Activated CD4-positive, alpha-beta T cell treated with anti-CD3 and anti-CD28 coated beads, Interleukin-2, amount 50 U/mL, for 1 hour (primary cell): Measurements from ENCODE around the gene CEBPG.

Experiments
- DNase-seq: peaks from one replicate; pipeline ENCODE4 v3.0.0-alpha.2; 2020

The CEBPG gene

GRCh38 chr19:33384983-33385382 is 11.5 kb downstream of the CEBPG start:
- no peak for DNase-seq

GRCh38 chr19:33385956-33386355 is 12.4 kb downstream of the CEBPG start:
- no peak for DNase-seq

GRCh38 chr19:33386361-33386858 is 12.9 kb downstream of the CEBPG start:
- no peak for DNase-seq

GRCh38 chr19:33387351-33388230 is 14.1 kb downstream of the CEBPG start:
- DNase-seq, result no peak

- no peak for DNase-seq
Measured at GRCh38 chr19:33388231-33388724, 14.8 kb downstream of the CEBPG start.

GRCh38 chr19:33388725-33389420 is 15.4 kb downstream of the CEBPG start:
- DNase-seq, result no peak

- no peak for DNase-seq
Measured at GRCh38 chr19:33389421-33390100, 16.1 kb downstream of the CEBPG start.

GRCh38 chr19:33390101-33390907 is 16.8 kb downstream of the CEBPG start:
- DNase-seq, result no peak

GRCh38 chr19:33390908-33391630 is 17.6 kb downstream of the CEBPG start:
- no peak for DNase-seq

GRCh38 chr19:33391631-33392249 is 18.2 kb downstream of the CEBPG start:
- no peak for DNase-seq

GRCh38 chr19:33392341-33393285 is 19.1 kb downstream of the CEBPG start:
- DNase-seq, result no peak

- DNase-seq, result no peak
Measured at GRCh38 chr19:33393286-33394005, 19.9 kb downstream of the CEBPG start.

- DNase-seq, result no peak
Measured at GRCh38 chr19:33394006-33394722, 20.7 kb downstream of the CEBPG start.

- DNase-seq, result no peak
Measured at GRCh38 chr19:33394723-33395560, 21.4 kb downstream of the CEBPG start.

GRCh38 chr19:33395561-33396550 is 22.3 kb downstream of the CEBPG start:
- DNase-seq, result no peak
